AG09319 (cell line): Measurements from ENCODE around the gene PLEKHG2.

ENCODE experiments used
- DNase-seq: peaks from one replicate; pipeline ENCODE4 v3.0.0-alpha.2; 2010; ENCODE audit warnings: low read depth; ENCODE audit errors: extremely low read depth
- TF ChIP-seq, protein P1 (sequence below): IDR thresholded peaks from 2 replicates; pipeline ENCODE4 v1.5.1; 2011; ENCODE audit warnings: low read depth, mild to moderate bottlenecking, inconsistent platforms, low read length, moderate library complexity

Gene PLEKHG2

GRCh38 chr19:39420769-39421168 lies 8.3 kb downstream of the PLEKHG2 start:
- TF ChIP-seq, protein P1, sequence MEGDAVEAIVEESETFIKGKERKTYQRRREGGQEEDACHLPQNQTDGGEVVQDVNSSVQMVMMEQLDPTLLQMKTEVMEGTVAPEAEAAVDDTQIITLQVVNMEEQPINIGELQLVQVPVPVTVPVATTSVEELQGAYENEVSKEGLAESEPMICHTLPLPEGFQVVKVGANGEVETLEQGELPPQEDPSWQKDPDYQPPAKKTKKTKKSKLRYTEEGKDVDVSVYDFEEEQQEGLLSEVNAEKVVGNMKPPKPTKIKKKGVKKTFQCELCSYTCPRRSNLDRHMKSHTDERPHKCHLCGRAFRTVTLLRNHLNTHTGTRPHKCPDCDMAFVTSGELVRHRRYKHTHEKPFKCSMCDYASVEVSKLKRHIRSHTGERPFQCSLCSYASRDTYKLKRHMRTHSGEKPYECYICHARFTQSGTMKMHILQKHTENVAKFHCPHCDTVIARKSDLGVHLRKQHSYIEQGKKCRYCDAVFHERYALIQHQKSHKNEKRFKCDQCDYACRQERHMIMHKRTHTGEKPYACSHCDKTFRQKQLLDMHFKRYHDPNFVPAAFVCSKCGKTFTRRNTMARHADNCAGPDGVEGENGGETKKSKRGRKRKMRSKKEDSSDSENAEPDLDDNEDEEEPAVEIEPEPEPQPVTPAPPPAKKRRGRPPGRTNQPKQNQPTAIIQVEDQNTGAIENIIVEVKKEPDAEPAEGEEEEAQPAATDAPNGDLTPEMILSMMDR = no peak
- no peak for DNase-seq

GRCh38 chr19:39422020-39422419 lies 9.6 kb downstream of the PLEKHG2 start:
- TF ChIP-seq, protein P1 = no peak
- DNase-seq = no peak

- TF ChIP-seq, protein P1 = no peak
- no peak for DNase-seq
Measured at GRCh38 chr19:39423258-39424086, 11.0 kb downstream of the PLEKHG2 start.

DNA sequence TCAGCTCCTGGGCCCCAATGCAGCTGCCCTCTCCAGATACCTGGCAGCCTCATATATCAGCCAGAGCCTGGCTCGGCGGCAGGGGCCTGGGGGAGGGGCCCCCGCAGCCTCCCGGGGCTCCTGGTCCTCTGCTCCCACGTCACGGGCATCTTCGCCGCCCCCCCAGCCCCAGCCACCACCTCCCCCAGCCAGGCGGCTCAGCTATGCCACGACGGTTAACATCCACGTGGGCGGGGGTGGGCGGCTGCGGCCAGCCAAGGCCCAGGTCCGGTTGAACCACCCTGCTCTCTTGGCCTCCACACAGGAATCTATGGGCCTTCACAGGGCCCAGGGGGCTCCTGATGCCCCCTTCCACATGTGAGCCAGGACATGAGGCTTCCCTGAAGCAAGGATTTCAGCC lies 12.5 kb downstream of the PLEKHG2 start:
- DNase-seq = no peak
- TF ChIP-seq, protein P1 = no peak

DNA sequence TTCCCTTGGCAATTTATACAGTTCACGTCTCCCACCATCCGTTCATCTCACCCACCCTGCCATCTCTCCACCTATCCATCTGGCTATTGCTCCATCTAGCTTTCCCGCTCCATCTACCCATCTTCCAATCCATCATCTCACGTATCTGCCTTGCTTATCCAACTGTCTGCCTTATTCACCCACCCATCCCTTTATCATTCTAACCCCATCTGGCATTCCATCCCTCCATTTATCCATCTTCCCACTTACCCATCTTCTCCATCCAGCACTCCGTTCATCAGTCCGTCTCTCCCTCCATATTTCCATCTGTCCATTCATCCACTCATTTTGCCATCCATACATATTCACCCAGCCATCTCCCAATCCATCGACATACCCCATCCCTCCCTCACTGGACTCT lies 13.3 kb downstream of the PLEKHG2 start:
- TF ChIP-seq, protein P1 = no peak
- no peak for DNase-seq

DNA sequence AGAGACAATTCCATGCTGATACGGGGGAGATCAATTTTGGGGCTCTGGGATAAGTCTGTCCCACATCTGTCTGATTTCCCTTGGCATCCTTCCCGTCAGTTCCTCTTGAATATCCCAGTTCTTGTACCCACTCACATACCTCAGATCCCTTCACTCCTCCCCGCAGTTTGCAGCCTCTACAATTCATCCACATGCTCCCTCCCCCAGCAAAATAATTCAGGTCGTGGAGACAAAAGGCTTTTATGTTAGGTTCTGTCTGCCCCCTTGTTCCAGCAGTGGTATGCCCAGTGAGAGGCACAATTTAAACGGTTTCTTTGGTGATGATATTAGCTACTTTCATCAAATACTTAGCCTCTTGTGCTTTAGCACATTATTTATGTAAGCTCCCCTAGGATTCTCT lies 13.7 kb downstream of the PLEKHG2 start:
- TF ChIP-seq, protein P1 = no peak
- DNase-seq = no peak

DNA sequence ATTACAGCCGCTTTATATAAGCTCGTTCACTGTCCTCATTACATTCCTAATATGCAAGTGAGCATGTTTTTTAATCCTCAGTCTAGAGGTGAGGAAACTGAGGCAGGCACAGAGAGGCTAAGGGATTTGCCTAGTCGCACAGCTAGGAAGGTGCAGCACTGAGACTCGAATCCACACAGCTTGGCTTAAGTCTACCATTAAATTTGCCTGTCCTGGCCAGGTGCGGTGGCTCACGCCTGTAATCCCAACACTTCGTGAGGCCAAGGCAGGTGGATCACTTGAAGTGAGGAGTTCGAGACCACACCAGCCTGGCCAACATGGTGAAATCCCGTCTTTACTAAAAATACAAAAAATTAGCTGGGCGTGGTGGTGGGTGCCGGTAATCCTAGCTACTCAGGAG lies 15.2 kb downstream of the PLEKHG2 start:
- TF ChIP-seq, protein P1 = no peak
- no peak for DNase-seq
